Activated B cell treated with CpG ODN at 0.5 μM for 24 hours (primary cell): ENCODE measurements around the gene NKX2-4. TPM values are rescaled to one million over a fixed set of nuclear protein-coding genes. Genes with fewer than 3 reads are reported as not detected.
A peak's percentile ranks its signal among the peaks of the same experiment; 100 is the strongest.
"Not testable (repeated sequence)": the region's sequence is repeated elsewhere in the genome, so short reads cannot be mapped to it uniquely, and the experiment has no call there.

Experiments used
- ATAC-seq: fragments of 200-7000 bp; cut with Tn5 transposase; one replicate; pipeline ENCODE4 v1.10.0; 2021; ENCODE audit warnings: low read depth, mild to moderate bottlenecking, moderate library complexity
- CTCF ChIA-PET: fragments of 350-600 bp; sonication (Branson Sonifier 250); formaldehyde crosslinking; loops from one replicate; lab custom pipeline; 2021; ENCODE audit warnings: antibody characterized with exemption; lab: Charles Lee
- POLR2A ChIA-PET: fragments of 350-600 bp; sonication (Branson Sonifier 250); formaldehyde crosslinking; loops from one replicate; lab custom pipeline; 2021; ENCODE audit warnings: antibody characterized with exemption; lab: Charles Lee
- DNase-seq: peaks from one replicate; pipeline ENCODE4 v3.0.0; 2022
- H3K27ac Mint-ChIP-seq: one replicate; pipeline ENCODE4 v1.8.0; 2020; ENCODE audit warnings: mixed read lengths
- H3K27me3 Mint-ChIP-seq: one replicate; pipeline ENCODE4 v1.8.0; 2021; ENCODE audit warnings: mixed read lengths
- H3K36me3 Mint-ChIP-seq: one replicate; pipeline ENCODE4 v1.8.0; 2021; ENCODE audit warnings: low read depth, mixed read lengths
- H3K4me1 Mint-ChIP-seq: one replicate; pipeline ENCODE4 v1.8.0; 2021; ENCODE audit warnings: mixed read lengths
- H3K4me3 Mint-ChIP-seq: one replicate; pipeline ENCODE4 v1.8.0; 2020; ENCODE audit warnings: mild to moderate bottlenecking, mixed read lengths
- H3K9me3 Mint-ChIP-seq: one replicate; pipeline ENCODE4 v1.8.0; 2020; ENCODE audit warnings: mixed read lengths
- CTCF ChIP-seq: fragments of 200-600 bp; IDR thresholded peaks from one replicate; pipeline ENCODE4 v1.8.0; 2022; ENCODE audit warnings: antibody characterized with exemption, mild to moderate bottlenecking
- intact Hi-C: fragments of 100-400 bp; cut with micrococcal nuclease; formaldehyde crosslinking; loops from one replicate; pipeline ENCODE4 v1.15.1; 2024
- total RNA-seq: library from RNA; stranded (reverse); gene quantifications from 2 replicates; pipeline ENCODE4 v1.2.3, GENCODE V29; 2022

NKX2-4 gene
- total RNA-seq, 1 donor from 2014 or later, result not detected

- intact Hi-C loops, result no loop called here
- no peak for TF ChIP-seq CTCF
- ChIA-PET CTCF (no interaction called here), POLR2A (no interaction called here)
- no peak for ATAC-seq
- peaks cover 33% of the 10 kb centered on the region for H3K9me3 Mint-ChIP-seq
- no peaks in the 10 kb centered on the region for H3K4me1 Mint-ChIP-seq
- DNase-seq, result no peak
- no peaks in the 10 kb centered on the region for H3K27me3 Mint-ChIP-seq
- H3K4me3 Mint-ChIP-seq, result no peak overlapping the region
- H3K36me3 Mint-ChIP-seq, result no peaks in the 10 kb centered on the region
- H3K27ac Mint-ChIP-seq, result no peak overlapping the region
Measured at GRCh38 chr20:21421601-21422236, 24.4 kb upstream of the NKX2-4 start.

DNA sequence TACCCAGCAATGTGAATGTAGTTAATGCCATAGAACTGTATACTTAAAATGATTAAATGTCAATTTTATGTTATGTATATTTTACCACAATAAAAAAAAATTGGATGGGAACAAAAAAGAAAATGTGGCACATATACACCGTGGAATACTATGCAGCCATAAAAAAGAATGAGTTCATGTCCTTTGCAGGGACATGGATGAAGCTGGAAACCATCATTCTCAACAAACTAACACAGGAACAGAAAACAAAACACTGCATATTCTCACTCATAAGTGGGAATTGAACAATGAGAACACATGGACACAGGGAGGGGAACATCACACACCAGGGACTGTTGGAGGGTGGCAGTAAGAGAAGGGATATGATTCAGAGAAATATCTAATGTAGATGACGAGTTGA lies 21.8 kb upstream of the NKX2-4 start:
- DNase-seq, CTCF ChIA-PET, ATAC-seq, POLR2A ChIA-PET, H3K27ac Mint-ChIP-seq, H3K4me3 Mint-ChIP-seq, H3K4me1 Mint-ChIP-seq, intact Hi-C loops, H3K36me3 Mint-ChIP-seq: not testable (repeated sequence)
- Mint-ChIP-seq H3K27me3 (peaks cover 14% of the 10 kb centered on the region), H3K9me3 (peaks cover 20% of the 10 kb centered on the region)

DNA sequence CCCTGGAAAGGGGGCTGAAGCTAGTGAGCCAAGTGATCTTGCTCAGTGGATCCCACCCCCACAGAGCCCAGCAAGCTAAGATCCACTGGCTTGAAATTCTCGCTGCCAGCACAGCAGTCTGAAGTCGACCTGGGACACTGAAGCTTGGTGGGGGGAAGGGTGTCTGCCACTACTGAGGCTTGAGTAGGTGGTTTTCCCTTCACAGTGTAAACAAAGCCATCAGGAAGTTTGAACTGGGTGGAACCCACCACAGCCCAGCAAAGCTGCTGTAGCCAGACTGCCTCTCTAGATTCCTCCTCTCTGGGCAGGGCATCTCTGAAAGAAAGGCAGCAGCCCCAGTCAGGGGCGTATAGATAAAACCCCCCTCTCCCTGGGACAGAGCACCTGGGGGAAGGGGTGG lies 16.7 kb upstream of the NKX2-4 start:
- intact Hi-C loops, H3K4me3 Mint-ChIP-seq, DNase-seq, H3K36me3 Mint-ChIP-seq, H3K4me1 Mint-ChIP-seq, ATAC-seq, H3K27ac Mint-ChIP-seq, POLR2A ChIA-PET, CTCF ChIA-PET: not testable (repeated sequence)
- Mint-ChIP-seq H3K9me3 (peaks cover 18% of the 10 kb centered on the region), H3K27me3 (peaks cover 37% of the 10 kb centered on the region)

GRCh38 chr20:21411725-21412124 lies 14.4 kb upstream of the NKX2-4 start:
- no peaks in the 10 kb centered on the region for H3K4me1 Mint-ChIP-seq
- ChIA-PET CTCF (no interaction called here), POLR2A (no interaction called here)
- TF ChIP-seq CTCF, result no peak
- no peak overlapping the region for H3K4me3 Mint-ChIP-seq
- H3K27me3 Mint-ChIP-seq, result peaks cover 47% of the 10 kb centered on the region
- peaks cover 18% of the 10 kb centered on the region for H3K9me3 Mint-ChIP-seq
- H3K36me3 Mint-ChIP-seq, result no peaks in the 10 kb centered on the region
- ATAC-seq (no peak), DNase-seq (no peak)
- H3K27ac Mint-ChIP-seq, result no peak overlapping the region
- intact Hi-C loops, result no loop called here

DNA sequence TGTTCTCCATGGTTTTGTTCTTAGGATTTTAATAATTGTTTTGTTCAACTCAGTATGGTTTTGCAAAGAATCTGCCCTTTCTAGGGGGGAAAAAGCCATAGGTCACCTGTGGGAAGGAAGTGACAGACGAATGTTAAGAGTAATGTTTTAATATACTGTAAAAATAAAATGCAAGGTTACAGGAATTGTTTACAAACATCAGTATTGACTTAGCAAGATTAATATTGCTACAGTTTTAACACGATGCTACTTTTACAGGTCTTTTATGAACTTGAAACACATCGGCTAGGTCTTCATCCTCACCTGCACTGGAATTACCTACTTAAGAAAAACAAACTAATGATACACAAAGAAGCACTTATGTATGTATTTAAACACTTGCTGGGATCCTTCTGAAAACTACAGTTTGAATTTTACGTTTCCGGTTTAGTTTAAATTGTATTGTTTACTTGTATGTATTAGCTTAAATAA lies 1.7 kb upstream of the NKX2-4 start:
- ChIA-PET CTCF (no interaction called here), POLR2A (no interaction called here)
- no peaks in the 10 kb centered on the region for H3K9me3 Mint-ChIP-seq
- DNase-seq (no peak), ATAC-seq (no peak)
- no peak for TF ChIP-seq CTCF
- no peaks in the 10 kb centered on the region for H3K36me3 Mint-ChIP-seq
- peaks cover 7% of the 10 kb centered on the region for H3K4me1 Mint-ChIP-seq
- no peak overlapping the region for H3K27ac Mint-ChIP-seq
- peaks cover 52% of the 10 kb centered on the region for H3K27me3 Mint-ChIP-seq
- intact Hi-C loops, result no loop called here
- no peak overlapping the region for H3K4me3 Mint-ChIP-seq

- POLR2A ChIA-PET, result no interaction called here
- ATAC-seq (no peak), DNase-seq (no peak)
- no peak for TF ChIP-seq CTCF
- CTCF ChIA-PET, result no interaction called here
- Mint-ChIP-seq H3K27me3 (peaks cover 55% of the 10 kb centered on the region), H3K4me1 (peaks cover 7% of the 10 kb centered on the region), H3K9me3 (no peaks in the 10 kb centered on the region), H3K36me3 (no peaks in the 10 kb centered on the region), H3K4me3 (peak overlapping the region; percentile 19), H3K27ac (no peak overlapping the region)
- intact Hi-C loops, result no loop called here
Measured at GRCh38 chr20:21398109-21399004, 1.0 kb upstream of the NKX2-4 start.
